Activated CD4-positive, alpha-beta T cell treated with anti-CD3 and anti-CD28 coated beads for 36 hours (primary cell): ENCODE results near the gene C2CD4A. TPM values are rescaled to one million over a fixed set of nuclear protein-coding genes. Genes with fewer than 3 reads are reported as not detected.

ENCODE experiments used
- ATAC-seq: fragments of 200-7000 bp; cut with Tn5 transposase; one replicate; pipeline ENCODE4 v1.10.0; 2021; ENCODE audit warnings: mild to moderate bottlenecking, moderate library complexity
- CTCF ChIA-PET: fragments of 350-600 bp; sonication (Branson Sonifier 250); formaldehyde crosslinking; loops from one replicate; lab custom pipeline; 2021; ENCODE audit warnings: antibody characterized with exemption; lab: Charles Lee
- POLR2A ChIA-PET: fragments of 350-600 bp; sonication (Branson Sonifier 250); formaldehyde crosslinking; loops from one replicate; lab custom pipeline; 2021; ENCODE audit warnings: antibody characterized with exemption, inconsistent platforms; lab: Charles Lee
- DNase-seq: peaks from one replicate; pipeline ENCODE4 v3.0.0-alpha.2; 2020
- H3K27ac Mint-ChIP-seq: one replicate; pipeline ENCODE4 v1.8.0; 2021; ENCODE audit warnings: mixed read lengths
- H3K27me3 Mint-ChIP-seq: one replicate; pipeline ENCODE4 v1.8.0; 2021; ENCODE audit warnings: mixed read lengths
- H3K36me3 Mint-ChIP-seq: one replicate; pipeline ENCODE4 v1.8.0; 2021; ENCODE audit warnings: low read depth, mixed read lengths
- H3K4me1 Mint-ChIP-seq: one replicate; pipeline ENCODE4 v1.8.0; 2021; ENCODE audit warnings: mixed read lengths
- H3K4me3 Mint-ChIP-seq: one replicate; pipeline ENCODE4 v1.8.0; 2021; ENCODE audit warnings: mild to moderate bottlenecking, moderate library complexity, mixed read lengths
- H3K9me3 Mint-ChIP-seq: one replicate; pipeline ENCODE4 v1.8.0; 2021; ENCODE audit warnings: low read depth, mixed read lengths
- intact Hi-C, 2 experiments: fragments of 100-400 bp; cut with DNase I in 1 of 2; cut with micrococcal nuclease in 1 of 2; formaldehyde crosslinking; loops; one replicate each; pipeline versions ENCODE4 v1.14.2 to v1.15.1; 2022 to 2024; cut with DNase I, micrococcal nuclease
- total RNA-seq, 2 experiments: library from RNA; stranded (reverse); gene quantifications; one replicate each; pipeline ENCODE4 v1.2.3, GENCODE V29; 2021

The C2CD4A gene
- total RNA-seq, 2 experiments from 2014 or later, result 0.61 to 0.73 TPM

GRCh38 chr15:62112616-62113593 lies 46.1 kb downstream of the C2CD4A start:
- H3K27ac Mint-ChIP-seq, result no peak overlapping the region
- CTCF ChIA-PET, result interaction anchor here (0.5 kb wide), 1 partner anchor 40 kb away, joined by 3 read pairs; no protein-coding TSS in a partner anchor
- ATAC-seq, result peak; percentile 51

GRCh38 chr15:62115847-62116246 lies 49.1 kb downstream of the C2CD4A start:
- H3K27ac Mint-ChIP-seq, result no peak overlapping the region
- H3K4me1 Mint-ChIP-seq, result peaks cover 29% of the 10 kb centered on the region
- ChIA-PET POLR2A (no interaction called here), CTCF (interaction anchor here (0.9 kb wide), 2 partner anchors 9 to 56 kb away, joined by 3 read pairs; partner anchors contain the start of gene VPS13C)
- ATAC-seq (no peak), DNase-seq (no peak)
- H3K36me3 Mint-ChIP-seq, result peaks cover 2% of the 10 kb centered on the region
- no peaks in the 10 kb centered on the region for H3K9me3 Mint-ChIP-seq
- intact Hi-C loops, result loop anchor here (5.0 to 10.0 kb wide), 3 partner anchors 36 to 599 kb away; partner anchors contain the start of gene C2CD4A (in 1 of the 2)
- no peak overlapping the region for H3K4me3 Mint-ChIP-seq
- H3K27me3 Mint-ChIP-seq, result no peaks in the 10 kb centered on the region

More at GRCh38 chr15:62112616-62113593, 46.1 kb downstream of the C2CD4A start:
- Mint-ChIP-seq H3K36me3 (no peaks in the 10 kb centered on the region), H3K4me3 (no peak overlapping the region), H3K9me3 (no peaks in the 10 kb centered on the region), H3K27me3 (peaks cover 4% of the 10 kb centered on the region), H3K4me1 (peaks cover 16% of the 10 kb centered on the region)
- intact Hi-C loops, result loop anchor here in 1 of 2 experiments (10.0 kb wide), 1 partner anchor 602 kb away; no protein-coding TSS in a partner anchor
- DNase-seq, result peak; percentile 12
- POLR2A ChIA-PET, result no interaction called here

GRCh38 chr15:62118520-62119226 lies 51.9 kb downstream of the C2CD4A start:
- Mint-ChIP-seq H3K9me3 (no peaks in the 10 kb centered on the region), H3K4me1 (peaks cover 42% of the 10 kb centered on the region), H3K27ac (peak overlapping the region; percentile 94), H3K27me3 (no peaks in the 10 kb centered on the region), H3K36me3 (peaks cover 2% of the 10 kb centered on the region), H3K4me3 (peak overlapping the region; percentile 17)
- intact Hi-C loops, result loop anchor here (1.0 to 10.0 kb wide), 7 partner anchors 8 to 596 kb away; partner anchors contain the start of genes C2CD4A (in 1 of the 2) and VPS13C (in 1 of the 2)
- CTCF ChIA-PET, result interaction anchor here (0.5 to 1.3 kb wide), 6 partner anchors 16 to 1790 kb away, joined by 3 to 5 read pairs (median 3); no protein-coding TSS in a partner anchor
- ATAC-seq (no peak), DNase-seq (no peak)
- POLR2A ChIA-PET, result interaction anchor here (0.6 to 1.0 kb wide), 3 partner anchors 19 to 1003 kb away, joined by 3 to 4 read pairs (median 4); partner anchors contain the start of gene LACTB

- ATAC-seq (peak; percentile 99), DNase-seq (peak; percentile 46)
- H3K27me3 Mint-ChIP-seq, result no peaks in the 10 kb centered on the region
- peak overlapping the region; percentile 17 for H3K4me3 Mint-ChIP-seq
- H3K27ac Mint-ChIP-seq, result peak overlapping the region; percentile 94
- ChIA-PET POLR2A (interaction anchor here (1.0 kb wide), 1 partner anchor 20 kb away, joined by 3 read pairs; no protein-coding TSS in a partner anchor), CTCF (interaction anchor here (0.9 to 1.3 kb wide), 5 partner anchors 16 to 135 kb away, joined by 3 to 5 read pairs (median 3); no protein-coding TSS in a partner anchor)
- peaks cover 2% of the 10 kb centered on the region for H3K36me3 Mint-ChIP-seq
- no peaks in the 10 kb centered on the region for H3K9me3 Mint-ChIP-seq
- intact Hi-C loops, result loop anchor here (1.0 to 10.0 kb wide), 7 partner anchors 9 to 595 kb away; partner anchors contain the start of genes C2CD4A (in 1 of the 2) and VPS13C (in 1 of the 2)
- peaks cover 48% of the 10 kb centered on the region for H3K4me1 Mint-ChIP-seq
Measured at GRCh38 chr15:62119227-62119864, 52.6 kb downstream of the C2CD4A start.

- ChIA-PET CTCF (interaction anchor here (0.9 kb wide), 1 partner anchor 45 kb away, joined by 3 read pairs; no protein-coding TSS in a partner anchor), POLR2A (no interaction called here)
- Mint-ChIP-seq H3K4me1 (peaks cover 54% of the 10 kb centered on the region), H3K27ac (peak overlapping the region; percentile 94), H3K36me3 (peaks cover 2% of the 10 kb centered on the region), H3K27me3 (no peaks in the 10 kb centered on the region), H3K9me3 (no peaks in the 10 kb centered on the region), H3K4me3 (no peak overlapping the region)
- intact Hi-C loops, result loop anchor here (1.0 to 10.0 kb wide), 7 partner anchors 10 to 595 kb away; partner anchors contain the start of genes C2CD4A (in 1 of the 2) and VPS13C (in 1 of the 2)
- DNase-seq (peak; percentile 9), ATAC-seq (no peak)
Measured at GRCh38 chr15:62119874-62120273, 53.1 kb downstream of the C2CD4A start.

Other genes starting within 250 kb of the C2CD4A start
- 10 to 100 TPM; 40.1 to 47.2 TPM for gene VPS13C, start 6.5 kb upstream of the C2CD4A start, total RNA-seq
- under 1 TPM; 0.19 to 0.37 TPM for gene C2CD4B, start 98.3 kb downstream of the C2CD4A start, total RNA-seq